NCI-H128 (cell line): ENCODE data around the gene TMEM273.

ENCODE experiments used
- DNase-seq: peaks from one replicate; lab custom pipeline; 2025; ENCODE audit not compliant: unreplicated experiment; lab: John Stamatoyannopoulos, UW

Gene TMEM273

DNA sequence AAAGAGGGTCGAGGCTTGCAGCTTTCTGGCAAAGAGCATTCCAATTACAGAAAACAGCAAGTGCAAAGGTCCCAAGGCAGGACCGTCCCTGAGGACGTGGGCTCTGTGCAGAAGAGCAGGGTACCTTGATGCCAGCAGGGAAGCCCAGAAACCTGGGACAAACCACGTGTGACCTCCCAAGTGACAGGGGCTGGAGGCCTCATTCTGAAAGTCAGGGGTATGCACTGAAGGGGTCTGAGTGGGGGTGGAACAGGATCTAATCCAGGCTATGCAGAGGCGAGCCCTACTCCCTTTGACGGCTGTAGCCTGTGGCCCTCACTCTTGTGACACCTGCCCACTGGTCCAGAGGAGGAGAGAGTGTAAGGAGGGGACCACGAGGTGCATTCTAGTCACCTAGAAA lies 22.9 kb downstream of the TMEM273 start:
- DNase-seq: no peak

DNA sequence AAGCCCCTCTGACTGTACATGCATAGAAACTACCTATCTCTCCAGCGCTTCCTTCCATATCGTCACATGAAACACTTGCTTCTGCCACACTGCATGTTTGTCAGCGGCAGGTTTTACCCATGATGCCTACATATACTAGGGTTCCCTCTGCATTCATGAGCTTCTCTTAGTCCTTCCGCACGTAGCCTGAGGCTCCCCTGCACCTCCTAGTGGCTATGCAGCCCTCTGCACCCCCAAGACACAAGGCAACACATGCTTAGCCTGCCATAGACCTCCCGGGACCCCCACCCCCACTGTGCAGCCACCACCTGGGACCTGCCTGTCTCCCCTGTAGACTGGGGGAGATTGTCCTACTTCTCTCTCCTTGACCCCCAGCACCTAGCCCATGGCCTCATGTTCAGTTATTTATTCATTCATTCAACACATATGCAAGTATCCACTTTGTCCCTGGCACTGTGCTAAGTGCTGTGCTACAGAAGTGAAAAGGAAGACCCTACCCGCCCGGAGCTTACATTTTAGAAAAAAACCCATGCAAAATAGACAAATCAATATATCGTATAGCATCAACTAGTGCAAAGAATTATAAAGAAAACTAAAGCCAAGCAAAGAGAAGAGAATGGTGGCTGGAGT lies 23.5 kb downstream of the TMEM273 start:
- DNase-seq: no peak

DNA sequence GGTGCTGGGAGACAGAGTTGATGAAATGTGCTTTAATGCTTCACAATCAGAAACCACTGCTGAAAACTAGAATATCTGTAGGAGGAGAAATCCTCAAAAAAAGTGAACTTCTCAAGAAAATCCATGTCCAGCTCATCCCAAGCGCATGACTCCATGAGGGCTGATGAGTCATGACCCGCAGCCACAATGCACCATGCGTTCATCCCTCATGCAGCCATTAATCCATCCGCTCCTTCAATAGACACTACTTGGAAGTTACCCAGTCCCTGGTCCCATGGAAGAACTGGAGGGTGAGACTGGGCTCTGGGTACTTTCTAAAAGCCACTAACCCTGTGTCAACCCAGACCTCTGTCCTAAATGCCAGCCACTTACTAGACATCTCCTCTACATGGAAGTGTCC lies 24.4 kb downstream of the TMEM273 start:
- no peak for DNase-seq

DNA sequence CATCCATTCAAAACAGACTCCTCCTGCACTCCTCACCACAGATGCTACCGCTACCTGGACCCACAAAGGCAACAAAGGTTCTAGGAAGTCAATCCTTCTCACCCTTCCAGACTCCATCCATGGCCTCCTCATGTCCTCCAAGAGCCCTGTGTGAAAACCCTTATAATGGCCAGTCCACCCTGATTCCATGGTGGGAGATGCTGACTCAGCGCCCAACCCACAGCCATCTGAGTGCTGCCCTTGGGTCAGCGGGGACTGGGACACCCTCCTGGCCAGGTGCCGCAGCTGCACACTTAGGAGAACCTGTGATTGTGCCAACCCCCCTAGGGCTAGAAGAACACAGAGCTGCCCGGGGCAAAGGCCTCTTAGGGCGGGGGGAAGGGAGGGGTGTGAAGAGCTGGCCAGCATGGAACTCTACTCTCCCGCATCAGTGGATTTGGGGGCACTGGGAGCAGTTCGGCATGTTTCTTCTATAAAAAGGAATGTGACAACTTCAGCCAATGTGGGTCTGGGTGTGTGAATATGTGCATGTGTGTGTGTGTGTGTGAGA lies 25.4 kb downstream of the TMEM273 start:
- no peak for DNase-seq

DNA sequence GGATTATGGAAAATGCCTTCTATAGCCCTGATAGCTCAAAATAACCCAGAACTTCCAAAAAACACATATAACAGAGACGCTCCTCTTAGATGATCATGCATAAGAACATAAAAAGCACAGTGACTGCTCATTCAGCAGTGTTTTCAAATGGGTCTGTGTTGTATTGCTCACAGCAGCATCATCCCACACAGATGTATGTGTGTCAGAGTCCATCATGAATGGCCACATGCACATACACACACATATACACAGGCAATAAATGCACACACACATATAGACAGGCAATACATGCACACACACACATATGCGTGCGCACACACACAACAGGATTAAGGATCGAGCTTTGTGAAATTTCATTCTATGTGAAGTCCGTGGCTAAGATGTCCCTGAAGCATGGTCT lies 26.1 kb downstream of the TMEM273 start:
- DNase-seq: no peak

DNA sequence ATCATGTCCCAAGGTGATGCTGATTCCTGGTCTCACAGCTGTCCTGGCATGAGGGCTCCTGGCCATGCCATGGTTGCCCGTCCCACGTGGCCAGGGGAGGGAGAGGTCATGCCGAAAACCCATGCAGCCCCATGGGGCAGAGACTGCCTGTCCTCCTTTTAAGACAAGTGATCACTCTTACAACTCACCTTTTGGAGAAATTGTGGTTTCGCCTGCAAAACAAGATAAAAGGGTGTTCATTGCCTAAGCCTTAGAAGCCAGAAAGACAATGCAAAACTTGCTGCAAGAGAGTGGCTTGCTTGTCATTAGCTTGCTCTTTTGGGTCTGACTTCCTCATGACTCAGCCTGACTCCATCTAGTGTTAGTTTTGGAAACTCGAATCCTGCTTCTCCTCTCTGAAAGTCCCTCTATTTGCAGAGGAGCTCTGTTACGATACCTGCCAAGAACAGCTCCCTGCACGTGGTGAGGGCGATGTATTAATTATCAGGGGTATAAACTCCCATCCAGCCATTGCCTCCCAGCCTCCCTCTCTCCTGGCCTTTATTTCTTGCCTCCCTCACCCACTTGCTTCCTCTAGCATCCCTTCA lies 26.7 kb downstream of the TMEM273 start:
- DNase-seq: no peak

DNA sequence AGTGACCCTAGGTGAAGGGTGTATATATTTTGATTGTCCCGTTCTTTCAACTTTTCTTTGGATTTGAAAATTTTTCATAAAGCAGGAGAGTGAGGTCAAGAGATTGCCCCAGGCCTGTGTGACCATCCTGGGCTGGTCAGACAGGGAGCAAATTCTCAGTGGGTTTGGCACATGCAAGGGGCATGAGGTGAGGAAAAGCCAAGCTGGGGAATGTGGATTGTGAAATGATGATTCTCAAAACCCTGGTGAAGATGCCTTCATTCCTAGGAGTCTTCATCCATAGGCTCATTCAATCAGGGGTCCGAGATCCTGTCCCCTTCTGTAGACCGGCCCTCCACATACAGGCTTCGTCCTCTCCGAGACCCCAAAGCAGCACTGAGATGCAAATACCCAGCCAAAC lies 27.4 kb downstream of the TMEM273 start:
- no peak for DNase-seq

DNA sequence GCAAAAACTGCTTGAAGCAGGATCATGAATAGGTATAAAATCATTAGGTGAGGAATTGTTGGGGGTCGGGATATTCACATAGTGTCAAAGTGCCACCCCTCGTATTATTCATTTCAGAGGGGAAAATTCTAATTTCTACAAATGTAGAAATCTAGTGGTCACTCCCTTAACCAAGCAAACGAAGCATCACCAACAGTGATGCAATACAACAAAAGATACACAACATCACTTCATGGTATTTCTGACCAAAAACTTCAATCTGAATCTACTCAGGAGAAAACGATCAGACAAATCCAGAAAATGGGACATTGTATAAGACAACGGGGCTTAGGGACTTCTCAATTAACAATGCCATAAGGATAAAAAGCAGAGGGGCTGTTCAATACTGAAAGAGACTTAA lies 28.1 kb downstream of the TMEM273 start:
- DNase-seq: no peak

DNA sequence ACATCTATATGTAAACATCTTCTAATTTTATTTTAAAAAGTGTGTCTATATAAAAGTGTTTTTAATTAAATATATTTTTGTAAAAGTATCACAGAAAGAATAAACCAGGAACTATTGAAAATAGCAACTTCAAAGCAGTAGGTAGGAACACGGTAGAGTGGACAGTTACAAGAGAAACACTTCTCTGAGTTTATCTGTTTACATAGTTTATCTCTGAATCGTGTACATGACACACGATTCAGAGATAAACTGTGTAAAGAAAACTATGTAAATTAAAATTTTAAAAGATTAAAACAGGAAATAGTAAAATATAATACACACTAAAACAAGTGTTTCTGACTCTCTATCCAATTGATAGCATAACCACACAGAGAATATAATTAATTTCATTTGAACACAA lies 29.3 kb downstream of the TMEM273 start:
- no peak for DNase-seq

DNA sequence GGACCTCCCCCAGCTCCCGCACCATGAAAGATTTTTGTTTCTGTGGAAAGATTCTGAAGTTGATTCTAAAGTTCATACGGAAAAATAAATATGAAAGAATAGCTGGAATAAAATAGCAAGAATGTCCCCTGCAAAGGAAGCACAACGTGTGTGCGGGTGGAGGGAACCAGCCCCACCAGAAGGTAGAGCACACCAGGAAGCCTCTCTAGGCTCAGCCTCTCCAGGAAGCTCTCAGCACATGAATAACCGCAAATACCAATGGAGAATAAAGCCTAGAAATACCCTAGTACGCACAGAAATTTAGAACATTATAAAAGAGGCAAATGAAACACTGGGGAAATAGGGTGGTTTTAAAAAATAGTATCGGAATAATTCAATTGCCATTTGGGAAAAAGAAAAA lies 29.8 kb downstream of the TMEM273 start:
- no peak for DNase-seq

DNA sequence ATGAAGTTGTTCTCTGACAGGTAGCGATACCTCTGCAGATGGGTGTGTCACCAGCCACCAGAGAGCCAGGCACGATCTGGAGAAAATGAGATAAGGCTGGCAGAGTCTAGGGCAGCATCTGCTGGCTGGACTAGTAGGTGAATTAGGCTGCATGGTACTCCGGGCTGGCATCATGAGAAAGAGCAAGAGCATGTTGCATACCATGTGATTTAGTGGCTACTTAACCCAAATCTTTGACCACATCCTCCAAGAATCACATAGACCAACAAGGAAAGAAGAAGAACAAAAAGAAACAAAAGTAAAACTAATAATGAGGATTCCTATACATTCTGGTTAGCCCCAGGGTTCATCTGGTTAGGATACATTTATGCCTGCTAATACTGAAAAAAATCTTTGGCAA lies 31.0 kb downstream of the TMEM273 start:
- no peak for DNase-seq

DNA sequence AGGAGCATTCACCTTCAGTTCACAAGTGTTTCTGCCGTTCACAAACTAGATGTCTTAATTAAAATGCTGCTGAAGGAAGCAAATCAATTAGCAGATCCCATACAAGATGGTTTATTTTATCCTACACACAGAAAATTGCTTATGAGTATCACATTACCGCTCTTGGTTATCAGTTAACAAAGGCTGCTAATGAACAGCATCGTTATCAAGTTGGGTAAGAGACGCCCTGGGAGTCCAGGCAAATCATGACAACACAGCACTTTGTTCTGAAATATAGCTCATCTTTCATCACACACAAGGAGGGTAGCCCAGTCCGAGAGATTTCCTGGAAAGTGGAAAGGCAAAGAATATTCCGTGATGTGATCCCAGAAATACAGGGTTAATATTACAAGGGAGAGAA lies 33.5 kb downstream of the TMEM273 start:
- DNase-seq: no peak

DNA sequence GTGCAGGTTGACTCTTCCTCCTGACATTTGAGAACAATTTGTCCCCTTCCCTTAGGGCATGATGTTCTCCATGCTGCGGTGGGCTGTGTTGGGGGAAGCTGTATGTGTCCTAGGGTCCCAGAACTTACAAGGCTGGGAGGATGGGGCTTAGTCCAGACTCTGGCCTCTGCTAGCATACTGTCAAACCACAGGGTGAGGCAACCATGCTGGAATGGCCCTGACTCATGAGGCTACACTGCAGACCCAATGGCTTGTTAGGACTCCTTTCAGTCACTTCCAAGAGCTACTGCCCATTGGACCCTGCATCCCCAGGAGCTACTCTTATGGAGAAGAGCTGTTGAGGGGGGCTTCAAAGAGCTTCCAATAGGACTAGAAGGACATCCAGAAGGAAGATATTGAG lies 34.2 kb downstream of the TMEM273 start:
- no peak for DNase-seq

DNA sequence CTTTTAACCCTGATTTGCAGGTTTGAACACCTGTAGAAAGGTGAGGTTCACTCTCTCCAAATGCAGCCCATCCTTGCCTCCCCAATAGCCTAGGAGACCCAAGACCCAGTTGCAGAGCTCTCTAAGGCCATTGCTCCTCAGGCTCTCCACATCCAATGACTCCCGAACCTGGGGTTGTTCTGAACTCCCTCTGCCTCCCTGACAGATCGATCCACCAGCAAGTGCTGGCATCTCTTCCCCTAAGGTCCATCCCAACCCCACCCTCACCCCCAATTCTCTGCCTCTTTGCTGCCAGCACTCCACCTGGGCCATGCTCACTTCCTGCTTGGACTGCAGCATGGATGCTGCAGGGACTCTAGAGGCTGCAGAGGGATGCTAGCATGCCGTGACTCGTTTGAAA lies 35.1 kb downstream of the TMEM273 start:
- DNase-seq: no peak

DNA sequence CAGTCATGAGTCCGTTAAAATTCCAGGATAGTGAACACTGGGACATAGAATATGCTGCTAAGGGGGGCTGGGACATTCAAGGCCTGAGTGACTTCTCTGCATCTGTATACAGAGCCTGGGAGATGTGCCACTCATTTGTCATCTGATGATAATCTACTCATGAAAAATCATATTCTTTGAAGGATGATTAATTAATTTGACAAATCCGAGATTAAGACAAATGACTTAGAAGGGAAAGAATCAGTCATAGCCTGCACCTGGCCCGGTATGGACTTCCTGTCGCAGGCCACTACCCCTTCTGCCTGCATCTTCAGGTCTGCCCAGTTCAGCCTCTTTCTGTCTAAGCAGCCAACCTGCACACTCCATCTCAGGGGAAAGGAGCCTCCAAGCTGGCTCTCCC lies 35.5 kb downstream of the TMEM273 start:
- no peak for DNase-seq

DNA sequence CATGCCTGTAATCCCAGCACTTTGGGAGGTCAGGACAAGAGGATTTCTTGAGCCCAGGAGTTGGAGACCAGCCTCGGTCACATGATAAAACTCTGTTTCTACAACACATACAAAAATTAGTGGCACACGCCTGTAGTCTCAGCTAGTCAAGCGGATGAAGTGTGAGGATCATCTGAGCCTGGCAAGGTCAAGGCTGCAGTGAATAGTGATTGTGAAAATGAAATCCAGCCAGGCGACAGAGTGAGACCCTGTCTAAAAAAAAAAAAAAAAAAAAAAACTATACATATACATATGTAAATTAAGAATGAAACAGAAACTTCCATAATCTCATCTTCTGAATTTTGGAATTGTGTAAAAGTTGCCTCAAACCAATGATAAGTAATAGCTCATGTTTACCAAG lies 36.2 kb downstream of the TMEM273 start:
- DNase-seq: no peak

DNA sequence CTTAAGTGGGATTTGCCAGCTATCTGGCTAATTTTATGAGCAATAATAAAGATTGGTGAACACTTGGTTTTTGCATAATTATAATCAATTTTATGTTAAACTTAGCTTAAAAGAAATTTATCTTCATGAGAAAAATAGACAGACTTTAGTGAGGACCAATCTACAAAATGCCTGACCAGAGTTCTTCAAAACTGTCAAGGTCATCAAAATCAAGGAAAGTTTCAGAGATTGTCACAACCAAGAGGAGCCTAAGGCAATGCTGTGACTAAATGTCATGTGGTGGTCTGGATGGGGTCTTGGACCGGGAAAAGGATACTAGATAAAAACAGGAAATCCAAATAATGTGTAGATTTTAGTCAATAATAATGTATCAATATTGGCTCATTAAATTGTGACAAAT lies 36.7 kb downstream of the TMEM273 start:
- no peak for DNase-seq

DNA sequence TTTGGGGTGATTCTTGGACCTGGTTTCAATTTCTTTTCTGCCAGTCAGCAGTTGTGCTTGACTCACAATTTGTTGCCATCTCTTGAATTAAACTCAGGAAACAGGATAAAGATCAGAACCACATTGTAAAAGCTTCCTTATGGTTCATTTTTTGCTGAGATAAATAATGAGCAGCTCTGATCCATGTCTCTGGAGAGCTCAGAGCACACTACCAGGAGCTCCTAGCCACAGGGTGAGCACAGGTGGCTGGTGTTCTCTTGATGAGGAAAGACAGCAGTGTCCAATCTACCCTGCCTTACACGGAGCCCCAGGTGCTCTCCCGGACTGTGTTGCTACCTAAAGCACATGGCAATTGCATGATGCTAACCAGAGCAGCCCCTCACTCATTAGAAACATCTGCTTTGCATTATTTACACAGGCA lies 37.2 kb downstream of the TMEM273 start:
- no peak for DNase-seq

DNA sequence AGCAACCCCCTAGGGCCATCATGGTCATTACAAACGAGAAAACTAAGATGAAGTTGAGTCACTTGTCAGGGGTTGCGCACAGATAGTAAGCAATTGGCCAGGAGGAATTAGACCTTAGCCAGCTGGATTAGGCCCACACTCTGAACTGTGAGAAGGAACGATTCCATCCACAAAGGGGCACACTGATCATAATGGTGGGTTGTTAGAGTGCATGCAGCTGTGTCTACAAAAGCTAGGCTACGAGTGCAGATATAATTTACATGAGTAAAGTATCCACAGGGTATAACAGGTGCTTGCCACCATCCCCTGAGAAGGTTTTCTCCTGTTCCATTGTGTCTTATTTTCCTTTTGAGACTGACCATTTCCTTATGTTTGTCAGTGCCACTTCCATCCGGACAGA lies 37.8 kb downstream of the TMEM273 start:
- DNase-seq: no peak

DNA sequence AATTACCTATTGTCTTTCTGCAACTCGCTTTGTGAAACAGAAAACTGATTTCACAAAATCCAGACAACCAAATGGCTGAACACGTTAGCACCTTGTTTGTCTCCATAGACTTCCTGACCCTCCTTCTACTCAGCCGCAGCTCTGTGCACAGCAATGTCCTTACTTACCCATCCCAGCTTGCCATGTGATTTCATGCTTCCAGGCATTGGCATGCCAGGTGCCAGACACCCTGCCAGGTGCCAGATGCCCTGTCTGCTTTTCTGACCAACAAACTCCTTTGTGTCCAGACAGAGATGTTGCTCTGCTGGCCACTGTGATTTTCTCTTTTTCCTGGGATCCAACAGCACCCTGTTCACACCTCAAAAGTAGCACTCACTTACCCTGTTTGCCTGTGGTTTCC lies 38.3 kb downstream of the TMEM273 start:
- no peak for DNase-seq

DNA sequence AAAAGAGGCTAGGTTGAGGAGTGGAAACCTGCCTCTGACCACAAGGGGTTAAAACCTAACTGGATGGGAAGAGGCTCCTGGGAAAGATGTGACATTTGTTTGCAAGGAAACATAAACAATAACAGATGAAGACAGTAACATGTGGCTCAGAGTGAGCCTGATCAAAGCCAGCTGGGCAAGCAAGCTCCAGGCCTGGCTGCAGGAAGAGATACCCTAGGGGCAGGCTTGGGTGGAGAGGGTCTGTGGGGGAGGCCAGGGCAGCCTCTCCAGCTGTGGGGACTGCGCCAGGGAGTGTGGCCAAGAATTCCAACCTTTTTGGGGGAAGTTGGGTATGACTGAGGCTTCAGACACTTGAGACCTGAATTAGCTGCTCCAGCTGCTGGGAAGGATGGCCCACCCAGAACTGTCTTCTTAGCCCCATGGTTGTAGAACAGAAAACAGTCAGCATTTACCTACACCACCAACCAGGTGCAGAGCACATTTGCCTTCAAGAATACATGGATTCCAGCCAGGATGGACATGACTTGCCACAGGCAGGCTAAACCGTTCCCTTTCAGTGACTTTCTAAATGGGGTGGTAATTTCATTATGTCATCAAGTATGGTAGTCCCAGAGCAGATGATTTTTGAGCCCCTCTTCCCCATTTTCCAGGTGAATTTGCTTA lies 44.0 kb downstream of the TMEM273 start:
- DNase-seq: no peak

DNA sequence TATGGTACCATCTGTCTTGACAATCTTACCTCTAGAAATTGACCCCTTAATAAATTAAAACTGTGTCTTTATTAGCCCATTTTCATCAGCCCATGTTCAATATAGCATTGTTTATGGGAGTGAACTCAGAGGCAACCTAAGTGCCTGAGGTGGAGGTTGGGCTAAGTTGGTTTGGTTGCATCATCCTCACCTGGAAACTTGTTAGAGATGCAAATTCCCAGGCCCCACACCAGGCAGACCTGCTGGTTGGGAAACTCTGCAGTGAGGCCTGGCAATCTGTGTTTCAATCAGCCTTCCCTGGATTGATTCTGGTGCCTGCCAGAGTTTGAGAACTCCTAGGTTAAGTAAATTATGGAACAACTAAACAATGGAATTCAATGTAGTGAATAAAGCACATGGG lies 44.9 kb downstream of the TMEM273 start:
- no peak for DNase-seq
